DMS 273 (cell line): ENCODE results near the gene RPS2.
A peak's percentile ranks its signal among the peaks of the same experiment; 100 is the strongest.

Source experiments
- DNase-seq: peaks from one replicate; lab custom pipeline; 2025; ENCODE audit not compliant: unreplicated experiment; lab: John Stamatoyannopoulos, UW

RPS2 gene

GRCh38 chr16:1999866-2000514 lies 35.4 kb upstream of the RPS2 start:
- no peak for DNase-seq

DNA sequence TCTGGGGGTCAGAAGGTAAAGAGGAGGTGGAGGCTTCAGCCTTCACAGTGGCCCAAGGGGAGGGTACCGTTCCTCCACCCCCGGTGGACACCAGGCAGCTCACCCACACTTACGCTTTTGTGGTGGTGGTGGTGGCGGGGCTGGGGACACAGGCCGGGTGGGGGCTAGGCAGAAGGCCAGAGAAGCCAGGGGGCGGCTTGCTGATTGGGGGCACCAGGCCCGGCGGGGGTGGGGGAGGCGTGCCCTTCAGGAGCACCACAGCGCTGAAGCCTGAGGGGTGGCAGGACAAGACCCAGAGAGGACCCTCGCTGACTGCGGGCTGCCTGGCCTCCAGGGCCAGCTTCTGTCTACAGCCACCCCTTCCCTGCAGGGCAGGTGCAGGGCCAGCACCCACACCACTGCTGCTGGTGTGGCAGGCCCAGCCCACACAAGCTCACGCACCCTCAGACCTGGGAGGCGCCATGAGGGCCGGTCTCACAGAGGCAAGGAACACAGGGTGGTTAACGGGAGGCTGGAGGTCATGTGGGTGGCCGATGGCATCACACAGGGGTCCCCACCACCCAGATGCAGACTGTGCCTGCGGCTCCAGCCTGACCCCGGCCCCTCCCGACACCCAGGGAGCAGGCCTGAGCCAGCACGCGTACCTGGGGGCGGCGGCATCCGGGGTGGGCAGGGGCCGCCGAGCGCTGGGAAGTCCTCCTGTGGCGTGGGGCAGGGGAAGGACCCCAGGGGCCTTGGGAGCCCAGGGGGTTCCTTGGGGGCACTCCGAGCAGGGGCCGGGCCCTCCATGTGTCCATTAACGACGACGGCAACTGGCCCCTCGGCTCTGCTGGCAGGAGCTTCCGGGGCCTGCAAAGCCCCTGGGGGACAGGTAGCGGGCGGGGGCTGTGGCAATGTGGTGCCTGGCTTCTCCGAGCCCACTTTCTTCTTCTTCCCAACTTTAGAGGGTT lies 34.5 kb upstream of the RPS2 start:
- DNase-seq: no peak

DNA sequence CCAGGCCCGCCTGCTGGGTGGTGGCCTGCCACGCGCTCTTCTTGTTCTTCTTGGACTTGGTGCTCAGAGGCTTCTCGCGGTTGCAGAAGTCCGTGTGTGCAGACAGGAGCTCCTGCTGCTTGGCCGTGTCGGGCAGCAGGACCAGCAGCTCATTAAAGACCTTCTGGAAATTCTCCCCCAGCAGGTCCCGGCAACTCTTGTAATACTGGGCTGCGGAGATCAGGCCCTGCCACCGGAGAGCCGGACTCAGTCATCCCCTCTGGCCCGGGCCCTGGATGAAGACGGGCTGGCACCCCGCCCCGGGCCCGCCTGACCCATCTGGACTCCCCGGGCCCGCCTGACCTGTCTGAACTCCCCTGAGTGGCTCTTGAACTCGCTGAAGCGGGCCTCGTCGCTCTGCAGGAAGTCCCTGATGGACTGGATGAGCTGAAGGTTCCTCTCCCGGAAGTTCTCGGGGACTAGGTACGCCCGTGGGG lies 33.8 kb upstream of the RPS2 start:
- DNase-seq: no peak

GRCh38 chr16:1997494-1998359 lies 33.1 kb upstream of the RPS2 start:
- no peak for DNase-seq

GRCh38 chr16:1993731-1994131 lies 29.1 kb upstream of the RPS2 start:
- peak; percentile 47 for DNase-seq

DNA sequence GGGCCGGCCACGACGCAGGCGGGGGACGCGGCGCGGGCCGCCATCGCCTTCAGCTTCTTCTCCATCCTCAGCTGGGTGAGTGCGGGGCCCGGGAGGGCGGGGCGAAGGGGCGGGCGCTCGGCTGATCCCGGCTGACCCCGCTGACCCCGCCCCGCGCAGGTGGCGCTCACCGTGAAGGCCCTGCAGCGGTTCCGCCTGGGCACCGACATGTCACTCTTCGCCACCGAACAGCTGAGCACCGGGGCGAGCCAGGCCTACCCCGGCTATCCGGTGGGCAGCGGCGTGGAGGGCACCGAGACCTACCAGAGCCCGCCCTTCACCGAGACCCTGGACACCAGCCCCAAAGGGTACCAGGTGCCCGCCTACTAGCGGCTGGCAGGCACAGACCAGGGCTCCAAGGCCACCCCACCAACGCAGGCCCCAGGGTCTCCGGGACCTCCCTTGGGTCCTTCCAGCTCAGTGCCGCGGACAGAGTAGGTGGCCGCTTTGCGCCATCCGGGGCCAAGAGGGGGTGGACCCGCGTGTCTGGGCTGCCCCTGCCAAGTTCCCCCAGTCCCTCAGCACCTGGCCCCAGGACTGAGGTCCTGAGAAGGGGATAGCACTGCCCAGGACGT lies 28.2 kb upstream of the RPS2 start:
- DNase-seq: no peak

DNA sequence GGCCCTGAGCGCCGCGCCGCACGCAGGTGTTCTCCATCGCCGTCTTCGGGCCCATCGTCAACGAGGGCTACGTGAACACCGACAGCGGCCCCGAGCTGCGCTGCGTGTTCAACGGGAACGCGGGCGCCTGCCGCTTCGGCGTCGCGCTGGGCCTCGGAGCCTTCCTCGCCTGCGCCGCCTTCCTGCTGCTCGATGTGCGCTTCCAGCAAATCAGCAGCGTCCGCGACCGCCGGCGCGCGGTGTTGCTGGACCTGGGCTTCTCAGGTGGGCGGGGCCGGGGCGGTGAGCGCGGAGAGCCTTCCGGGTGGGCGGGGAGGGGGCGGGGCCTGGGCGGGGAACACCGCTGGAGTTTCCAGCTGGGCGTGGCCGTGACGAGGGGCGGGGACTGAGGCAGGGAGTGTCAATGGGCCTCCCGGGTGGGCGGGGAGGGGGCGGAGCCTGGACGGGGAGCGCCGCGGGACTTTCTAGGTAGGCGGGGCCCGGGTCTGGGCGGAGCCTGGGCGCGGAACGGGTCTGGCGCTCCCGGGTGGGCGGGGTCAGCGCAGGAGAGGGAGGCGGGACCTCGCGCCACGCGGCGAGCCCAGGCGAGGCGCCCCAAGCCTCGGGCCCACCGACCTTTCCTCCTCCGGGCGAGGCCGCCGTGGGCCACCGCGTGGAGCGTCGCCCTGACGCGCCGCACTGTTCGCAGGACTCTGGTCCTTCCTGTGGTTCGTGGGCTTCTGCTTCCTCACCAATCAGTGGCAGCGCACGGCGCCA lies 27.5 kb upstream of the RPS2 start:
- peak; percentile 33 for DNase-seq

GRCh38 chr16:1991588-1991947 lies 26.9 kb upstream of the RPS2 start:
- no peak for DNase-seq

DNA sequence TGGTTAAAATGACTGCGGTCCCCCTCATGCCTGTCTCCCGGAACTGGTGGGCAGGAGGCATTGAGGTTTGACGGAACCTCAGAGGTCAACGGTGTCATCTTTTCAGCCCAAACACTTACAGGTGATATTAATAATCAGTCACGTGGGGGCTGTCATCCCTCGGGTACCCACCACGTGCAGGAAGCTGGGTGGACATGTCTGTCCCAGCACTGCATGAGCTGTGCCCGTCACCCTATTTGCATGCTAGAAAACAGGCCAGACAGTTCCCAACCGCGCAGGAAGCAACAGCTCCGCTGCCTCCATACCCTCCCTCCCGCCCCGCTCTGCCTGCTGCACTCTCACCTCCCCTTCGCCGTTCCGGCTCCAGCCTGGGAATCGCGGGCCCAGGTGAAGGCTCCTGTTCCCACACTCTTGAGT lies 26.5 kb upstream of the RPS2 start:
- DNase-seq: no peak

DNA sequence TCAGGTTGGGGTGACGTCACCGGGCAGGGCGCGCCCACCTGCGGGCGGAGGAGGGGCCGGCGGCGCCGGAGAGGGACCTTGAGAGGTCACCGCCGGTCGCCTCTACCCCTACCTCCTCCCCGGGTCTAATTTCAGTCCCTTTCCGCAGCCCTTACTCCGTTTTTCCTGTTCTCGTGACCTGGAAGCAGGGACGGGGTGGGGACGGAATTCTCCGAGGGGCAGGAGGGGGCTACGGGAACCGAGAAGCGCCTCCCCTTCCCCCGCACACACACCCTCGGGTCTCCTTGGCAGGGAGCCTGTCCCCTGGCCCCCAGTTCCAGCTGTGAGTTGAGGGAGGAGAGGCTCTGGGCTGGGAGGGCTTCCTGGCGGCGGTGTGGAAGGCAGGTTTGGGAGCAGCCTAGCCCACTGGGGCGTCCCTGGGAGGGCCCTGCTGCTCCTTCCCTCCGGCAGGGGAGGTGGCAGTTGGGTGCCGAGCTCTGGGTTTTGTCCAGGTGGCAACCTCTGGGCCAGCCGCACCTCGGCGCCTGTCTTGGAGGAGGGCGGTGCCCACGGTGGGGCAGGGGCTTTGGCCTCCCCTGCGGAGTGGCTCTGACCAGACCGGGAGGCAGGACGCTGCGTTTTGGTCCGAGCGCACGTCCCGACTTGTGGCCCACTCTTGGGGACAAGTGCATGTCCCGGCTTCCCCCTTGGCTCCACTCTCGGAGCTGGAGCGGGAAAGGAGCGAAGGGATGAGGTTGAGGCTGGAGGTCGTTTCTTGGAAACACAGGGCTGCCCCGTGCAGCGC lies 25.9 kb upstream of the RPS2 start:
- peak; percentile 45 for DNase-seq

DNA sequence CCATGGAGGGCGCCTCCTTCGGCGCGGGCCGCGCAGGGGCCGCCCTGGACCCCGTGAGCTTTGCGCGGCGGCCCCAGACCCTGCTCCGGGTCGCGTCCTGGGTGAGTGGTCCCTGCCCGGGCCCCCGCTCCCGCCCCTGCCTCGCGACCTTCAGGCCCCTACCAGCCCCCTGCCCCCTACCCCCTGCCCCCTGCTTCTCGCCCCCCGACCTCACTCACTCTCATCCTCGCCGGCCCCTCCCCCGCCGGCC lies 25.4 kb upstream of the RPS2 start:
- no peak for DNase-seq

GRCh38 chr16:1989209-1990100 lies 24.8 kb upstream of the RPS2 start, which contains the start of gene SYNGR3:
TSS of gene SYNGR3 (plus strand) at chr16:1989970. CDS start at chr16:1990103, 133 bp downstream.
- DNase-seq: peak; percentile 75

- DNase-seq: no peak
These were observed 22.6 kb upstream of the RPS2 start for GRCh38 chr16:1987198-1987597.

DNA sequence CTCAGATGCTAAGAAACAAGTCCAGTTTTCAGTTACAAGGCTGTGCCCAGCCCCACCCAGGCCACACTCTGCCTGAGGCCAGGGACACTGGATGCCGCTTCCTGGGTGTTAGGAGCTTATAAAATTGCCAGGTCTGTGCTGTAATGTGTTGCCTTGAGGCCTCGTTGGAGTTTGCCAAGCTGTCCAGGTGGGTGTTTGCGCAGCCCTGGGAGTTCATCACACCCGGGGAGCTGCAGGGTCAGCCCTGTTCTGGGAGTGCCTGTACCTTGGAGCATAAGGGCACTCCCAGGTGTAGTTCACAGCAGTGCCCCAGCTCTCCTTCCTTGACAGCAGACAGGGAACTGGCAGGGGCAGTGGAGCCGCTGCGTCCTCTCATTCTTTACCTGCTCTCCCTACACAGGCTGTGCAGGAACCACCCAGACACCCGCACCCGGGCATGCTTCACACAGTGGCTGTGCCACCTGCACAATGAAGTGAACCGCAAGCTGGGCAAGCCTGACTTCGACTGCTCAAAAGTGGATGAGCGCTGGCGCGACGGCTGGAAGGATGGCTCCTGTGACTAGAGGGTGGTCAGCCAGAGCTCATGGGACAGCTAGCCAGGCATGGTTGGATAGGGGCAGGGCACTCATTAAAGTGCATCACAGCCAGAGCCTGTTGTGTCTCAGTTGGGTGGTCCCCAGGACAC lies 21.0 kb upstream of the RPS2 start:
- DNase-seq: no peak

GRCh38 chr16:1984347-1985225 lies 20.0 kb upstream of the RPS2 start:
- DNase-seq: peak; percentile 85

DNA sequence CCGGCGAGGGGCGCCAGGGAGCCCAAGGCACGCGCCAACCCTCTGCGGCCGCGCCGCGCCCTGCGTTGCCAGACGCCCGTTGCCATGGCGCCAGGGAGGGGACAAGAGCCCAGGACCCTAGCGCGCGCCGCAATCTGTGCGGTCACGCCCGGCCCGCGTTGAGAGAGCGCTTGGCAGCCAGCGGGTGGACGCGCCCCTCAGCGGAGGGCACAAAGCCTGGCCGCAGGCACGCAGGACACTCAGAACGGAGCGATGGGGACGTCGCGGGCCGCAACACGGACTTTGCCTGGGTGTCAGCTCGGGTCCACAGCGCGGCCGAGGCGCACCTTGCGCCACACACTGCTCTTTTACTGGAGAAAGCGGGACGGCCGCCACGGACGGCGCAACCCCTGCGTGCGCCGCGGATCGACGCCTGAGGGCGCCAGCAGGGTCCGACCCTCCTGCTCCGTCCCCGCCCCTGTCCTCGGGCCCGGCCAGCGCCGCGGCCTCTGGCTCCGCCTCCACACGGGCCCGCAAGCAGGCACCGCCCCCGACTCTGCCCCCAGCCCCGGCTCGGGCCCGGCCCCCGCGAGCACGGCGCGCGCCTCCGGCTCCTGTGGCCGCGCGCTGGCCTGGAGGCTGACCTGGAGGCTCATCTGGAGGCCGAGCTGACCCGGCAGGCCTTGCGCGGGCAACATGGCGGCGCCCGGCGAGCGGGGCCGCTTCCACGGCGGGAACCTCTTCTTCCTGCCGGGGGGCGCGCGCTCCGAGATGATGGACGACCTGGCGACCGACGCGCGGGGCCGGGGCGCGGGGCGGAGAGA lies 19.1 kb upstream of the RPS2 start, which contains the start of gene GFER:
GFER (plus strand) TSS at position 650 of the 803 bp plus-strand sequence; CDS start at position 676, 26 bp downstream.
- peak; percentile 97 for DNase-seq
